Measurements from ENCODE around the gene CCDC146.
A peak's percentile ranks its signal among the peaks of the same experiment; 100 is the strongest.
"Not testable (repeated sequence)": the region's sequence is repeated elsewhere in the genome, so short reads cannot be mapped to it uniquely, and the experiment has no call there.

The CCDC146 gene

DNA sequence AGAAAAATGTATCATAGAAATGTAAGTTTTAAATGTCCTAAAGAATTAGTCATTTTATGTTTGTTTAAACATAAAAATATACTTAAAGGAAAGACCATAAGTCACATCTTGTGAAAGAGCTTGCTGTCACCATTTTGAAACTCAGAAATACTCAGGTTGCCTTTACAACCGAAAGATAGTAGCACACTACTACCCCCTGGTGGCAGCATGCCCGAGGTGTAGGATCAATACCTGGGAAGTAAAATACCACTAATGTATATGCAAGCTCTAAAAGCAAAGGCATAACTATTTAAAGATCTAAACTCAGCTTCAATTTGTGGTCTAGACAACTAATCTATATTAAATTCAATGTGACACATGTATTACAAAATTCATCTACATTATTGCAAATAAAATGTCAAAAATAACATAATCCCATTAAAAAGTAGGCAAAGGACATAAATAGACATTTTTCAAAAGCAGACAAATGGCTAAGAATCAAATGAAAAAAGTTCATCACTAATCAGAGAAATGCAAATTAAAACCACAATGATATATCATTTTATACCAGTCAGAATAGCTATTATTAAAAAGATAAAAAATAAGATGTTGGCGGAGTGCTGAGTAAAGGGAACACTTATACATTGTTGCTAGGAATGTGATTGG, 124.9 kb downstream of the CCDC146 start:
- DNase-seq = peak; percentile 94

DNA sequence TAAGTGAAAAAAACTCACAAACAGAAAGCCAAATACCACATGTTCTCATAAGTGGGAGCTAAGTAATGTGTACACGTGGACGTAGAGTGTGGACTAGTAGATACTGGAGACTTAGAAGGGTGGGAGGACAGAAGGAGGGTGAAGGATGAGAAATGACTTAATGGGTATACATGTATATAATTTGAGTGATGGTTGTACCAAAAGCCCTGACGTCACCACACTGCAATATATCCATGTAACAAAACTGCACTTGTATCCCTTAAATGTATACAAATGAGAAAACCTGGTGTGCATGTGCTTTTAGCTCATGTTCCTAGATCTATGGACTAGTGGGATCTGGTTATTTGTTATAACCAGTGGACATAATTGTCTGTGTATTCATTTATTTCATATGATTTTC, 125.7 kb downstream of the CCDC146 start:
- DNase-seq = no peak

DNA sequence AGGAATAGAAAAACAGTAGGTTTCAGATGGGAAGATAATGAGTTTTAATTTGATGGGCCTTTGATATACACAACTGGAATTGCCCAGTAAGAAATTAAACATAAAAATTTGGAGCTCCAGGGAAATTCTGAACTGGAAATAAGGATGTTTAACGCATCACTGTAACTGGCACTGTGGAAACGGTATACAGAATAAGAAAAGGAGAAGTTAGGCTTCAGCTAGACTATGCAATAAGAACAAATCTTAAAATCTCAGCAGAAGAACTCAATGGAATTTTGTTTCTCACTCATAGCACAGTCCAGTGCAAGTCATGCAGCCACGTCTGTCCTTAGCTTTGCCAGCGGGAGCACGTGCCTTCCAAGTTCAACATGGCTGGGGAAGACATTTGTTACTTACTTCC, 130.1 kb downstream of the CCDC146 start:
- DNase-seq = no peak

DNA sequence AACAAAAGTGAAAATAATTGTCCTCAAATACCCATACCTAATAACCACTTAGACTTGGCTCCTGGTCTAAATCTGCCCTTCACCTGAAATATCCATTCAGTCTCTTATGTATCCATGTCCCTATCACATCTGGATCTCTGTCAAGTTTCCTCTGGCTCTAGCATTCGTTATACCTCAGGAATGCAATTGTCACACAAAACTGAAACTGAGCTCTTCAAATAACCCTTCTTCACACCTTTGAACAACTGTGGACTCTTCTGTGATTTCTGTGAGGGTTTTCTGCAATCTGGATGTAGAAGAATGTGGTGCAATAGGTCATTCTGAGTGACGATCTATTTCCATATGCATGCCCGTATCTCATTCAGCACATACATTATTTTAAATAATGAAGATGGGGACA, 130.7 kb downstream of the CCDC146 start:
- DNase-seq = no peak

DNA sequence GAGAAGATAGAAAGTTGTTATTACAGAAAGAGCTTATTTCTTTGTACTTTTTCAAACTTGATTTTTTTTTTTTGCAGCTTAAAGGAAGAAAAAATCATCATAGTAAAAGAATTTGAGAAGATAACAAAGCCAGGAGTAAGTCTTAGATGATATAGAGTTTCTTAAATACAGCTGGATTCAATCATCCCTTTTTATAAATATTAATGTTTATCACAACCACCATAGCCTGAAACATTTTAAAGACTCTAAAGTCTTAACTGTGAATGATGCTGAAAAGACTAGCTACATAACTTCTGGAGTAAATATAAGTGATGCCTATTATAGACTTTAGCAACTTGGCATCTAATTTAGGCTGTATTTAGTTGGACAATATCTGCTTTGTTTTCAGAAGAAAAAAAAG, 132.0 kb downstream of the CCDC146 start:
- no peak for DNase-seq

DNA sequence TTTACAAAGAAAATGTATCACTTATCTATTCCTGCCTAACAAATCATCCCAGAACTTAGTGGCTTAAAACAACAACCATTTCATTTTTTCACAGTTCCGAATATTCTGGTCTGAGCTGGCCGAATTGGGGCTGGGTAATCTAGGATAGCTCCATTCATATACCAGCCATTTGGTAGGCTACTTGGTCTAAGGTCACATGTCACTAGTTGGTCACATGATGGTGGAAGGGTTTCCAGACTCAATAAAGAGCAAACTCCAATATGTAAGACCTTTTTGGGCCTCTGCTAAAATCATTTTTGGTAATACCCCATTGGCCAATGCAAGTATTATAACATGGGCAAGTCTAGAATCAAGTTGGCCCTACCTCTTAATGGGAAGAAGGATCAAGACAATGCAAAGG, 132.5 kb downstream of the CCDC146 start:
- no peak for DNase-seq

DNA sequence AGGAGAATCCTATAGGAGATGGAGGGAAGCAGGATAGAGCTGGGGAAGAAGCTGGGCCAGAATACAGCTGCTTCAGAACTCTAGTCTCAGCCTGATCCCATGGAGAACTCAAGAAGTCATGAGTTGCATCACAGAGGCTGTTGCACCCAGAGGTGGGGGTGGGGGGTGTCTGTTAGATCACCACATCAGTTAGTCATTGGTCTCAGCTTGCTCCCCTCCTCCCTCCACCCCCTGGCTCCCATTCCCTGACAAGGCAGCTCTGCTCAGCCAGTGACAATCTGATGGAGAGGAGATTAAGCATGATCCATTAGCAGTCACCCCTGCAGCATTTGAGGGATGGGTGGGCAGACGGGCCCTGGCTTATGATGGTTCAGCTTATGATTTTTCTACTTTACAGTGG, 135.6 kb downstream of the CCDC146 start:
- DNase-seq = no peak

DNA sequence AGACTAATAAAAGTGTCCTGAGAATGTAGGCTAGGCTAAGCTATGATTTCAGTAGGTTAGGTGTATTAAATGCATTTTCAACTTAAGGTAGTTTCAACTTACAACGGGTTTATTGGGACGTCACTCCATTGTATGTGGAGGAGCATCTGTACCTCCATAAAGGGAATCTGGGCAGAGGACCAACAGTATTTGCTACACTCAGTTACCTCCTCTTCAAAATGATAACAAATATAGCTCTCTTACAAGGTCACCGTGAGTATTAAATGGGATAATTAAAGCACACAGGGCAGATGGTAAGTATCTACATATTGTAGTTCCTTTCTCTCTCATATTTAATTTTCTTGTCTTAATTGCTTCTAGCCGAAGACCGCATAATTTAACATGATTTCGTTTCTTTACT, 136.2 kb downstream of the CCDC146 start:
- DNase-seq = no peak

DNA sequence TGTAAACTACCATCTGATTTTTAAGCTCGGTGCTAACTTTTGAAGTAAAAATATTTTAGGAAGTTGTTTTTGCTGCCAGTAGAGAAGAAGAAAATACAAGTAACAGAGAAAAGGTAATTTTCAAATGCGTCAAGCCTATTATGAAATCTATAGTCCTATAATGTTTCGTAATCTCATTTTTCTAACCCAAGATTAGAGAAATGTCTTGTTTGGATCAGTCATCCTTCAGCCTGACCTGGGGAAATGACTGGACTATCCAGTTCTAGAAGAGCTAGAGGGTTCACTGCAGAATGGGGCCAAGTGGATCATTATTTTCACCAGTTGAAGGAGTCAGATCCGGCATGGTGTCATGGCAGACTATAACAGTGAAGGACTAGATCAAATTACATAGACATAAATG, 139.9 kb downstream of the CCDC146 start:
- no peak for DNase-seq

DNA sequence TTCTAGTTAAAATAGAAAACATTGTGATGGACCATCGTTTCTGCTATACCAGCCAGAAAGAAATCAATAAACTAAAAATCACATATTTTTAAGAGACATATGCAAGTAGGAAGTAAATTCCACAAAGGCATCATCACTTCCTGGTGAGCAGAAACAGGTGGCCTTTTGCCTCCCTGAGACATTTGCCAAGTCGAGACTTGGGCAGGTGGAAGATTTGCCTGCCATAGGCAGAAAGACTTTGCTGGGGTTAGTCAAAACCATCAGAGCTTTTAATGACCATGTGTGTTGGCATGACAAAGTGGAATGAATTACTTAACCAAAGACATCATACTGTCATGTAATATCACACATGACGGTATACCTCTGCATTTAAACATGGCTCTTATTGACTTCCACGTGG, 143.3 kb downstream of the CCDC146 start:
- DNase-seq = no peak

DNA sequence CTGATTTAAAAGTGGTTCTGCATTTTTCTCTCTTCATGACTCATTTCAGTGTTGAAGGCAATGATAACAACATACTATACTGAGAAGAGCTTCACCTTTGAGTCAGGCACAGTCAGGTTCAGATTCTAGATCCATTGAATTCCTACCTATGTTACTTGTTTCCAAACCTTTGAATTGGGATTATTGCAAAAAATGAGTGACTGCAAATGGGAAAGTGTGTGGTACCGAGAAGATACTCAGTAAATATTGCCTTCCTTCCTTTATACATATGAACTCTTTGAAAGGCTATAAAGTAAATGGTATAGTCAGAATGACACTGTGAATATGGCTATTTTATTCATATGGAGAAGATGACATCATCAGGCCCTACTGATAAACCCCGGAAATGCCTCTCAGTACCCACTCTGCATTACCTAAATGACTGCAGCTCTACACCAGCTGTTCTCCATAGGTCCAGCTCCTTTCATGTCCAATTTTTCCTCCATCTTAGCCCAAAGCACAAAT, 143.9 kb downstream of the CCDC146 start:
- no peak for DNase-seq

DNA sequence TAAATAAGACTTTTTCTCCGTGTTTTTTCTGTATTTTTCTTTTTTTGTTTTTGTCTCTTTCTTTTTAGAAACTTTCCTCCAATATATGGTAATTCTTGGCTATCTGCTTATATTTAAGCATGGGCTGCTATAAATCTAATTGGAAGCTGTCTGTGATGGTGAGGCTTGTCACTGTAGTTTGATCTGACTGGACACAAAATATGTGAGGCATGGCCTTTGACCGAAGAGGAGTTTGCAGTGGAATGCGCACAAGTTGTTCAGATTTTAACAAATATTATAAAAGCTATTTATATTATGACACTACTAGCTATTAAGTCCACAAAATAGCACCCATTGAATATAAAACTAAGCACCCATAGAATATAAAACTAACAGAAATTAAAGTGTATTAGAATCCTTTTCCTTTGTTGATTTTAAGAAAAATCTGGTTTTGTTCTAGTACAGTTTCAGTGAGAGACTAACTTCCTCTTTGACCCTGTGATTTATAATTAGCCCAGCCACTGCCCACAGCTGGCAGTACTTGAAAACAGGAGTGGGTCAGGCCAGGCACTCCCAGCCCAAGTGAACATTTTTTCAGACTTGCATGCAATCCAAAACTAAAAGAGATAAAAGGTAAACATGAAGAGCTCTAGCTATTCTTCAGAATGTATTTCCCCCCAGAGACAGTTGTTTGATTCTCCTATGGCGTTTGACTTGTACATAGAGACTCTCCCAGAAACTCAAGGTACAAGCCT, 147.1 kb downstream of the CCDC146 start:
- no peak for DNase-seq

DNA sequence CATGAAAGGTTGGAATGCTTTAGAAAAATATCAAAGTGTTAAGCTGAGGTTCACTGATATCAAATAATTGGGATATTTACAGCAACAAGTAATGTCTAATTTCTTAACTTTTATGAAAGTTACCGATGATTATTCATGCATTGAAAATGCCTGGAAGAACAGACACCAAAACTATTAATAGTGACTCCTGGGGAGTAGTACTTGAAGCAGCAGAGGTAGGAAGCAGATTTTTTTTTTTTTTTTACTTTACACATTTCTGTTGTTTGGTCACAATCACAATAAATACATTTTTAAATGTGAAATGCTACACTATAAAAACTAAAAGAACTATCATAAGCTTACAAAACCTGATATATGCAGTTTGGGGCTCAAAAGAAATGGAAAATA, 147.7 kb downstream of the CCDC146 start:
- DNase-seq = no peak

DNA sequence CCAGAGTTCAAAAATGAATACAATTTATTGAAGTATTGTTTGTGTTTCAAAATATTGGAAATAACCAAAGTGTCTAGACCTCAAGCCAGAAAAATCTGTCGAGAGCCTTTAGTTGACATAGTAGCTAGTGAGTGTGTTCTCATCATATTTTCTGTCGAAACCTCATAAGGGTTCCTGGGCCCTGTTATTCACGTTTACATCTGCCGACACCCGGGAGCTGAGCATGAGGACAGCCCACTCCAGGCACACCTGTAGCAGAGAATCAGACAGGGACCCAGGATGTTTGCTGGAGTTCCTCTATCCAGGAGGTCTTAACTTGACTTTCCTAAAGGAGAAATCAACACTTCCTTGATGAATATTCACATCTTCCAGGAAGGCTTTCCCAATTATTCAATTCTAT, 149.4 kb downstream of the CCDC146 start:
- DNase-seq = no peak

DNA sequence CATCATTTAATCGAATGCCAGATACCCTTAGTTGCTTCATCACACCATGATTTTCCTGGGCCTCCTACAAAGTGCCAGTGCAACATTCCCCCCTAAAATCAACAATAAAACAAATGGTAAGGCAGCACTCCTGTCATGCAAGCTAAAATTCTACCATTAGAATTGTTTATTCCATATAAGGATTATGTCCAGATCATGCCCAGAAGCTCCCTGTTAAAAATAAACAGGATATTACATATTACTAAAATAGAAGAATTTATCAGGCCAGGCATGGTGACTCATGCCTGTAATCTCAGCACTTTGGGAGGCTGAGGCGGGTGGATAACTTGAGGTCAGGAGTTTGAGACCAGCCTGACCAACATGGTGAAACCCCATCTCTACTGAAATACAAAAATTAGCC, 153.2 kb downstream of the CCDC146 start:
- DNase-seq = not testable (repeated sequence)

DNA sequence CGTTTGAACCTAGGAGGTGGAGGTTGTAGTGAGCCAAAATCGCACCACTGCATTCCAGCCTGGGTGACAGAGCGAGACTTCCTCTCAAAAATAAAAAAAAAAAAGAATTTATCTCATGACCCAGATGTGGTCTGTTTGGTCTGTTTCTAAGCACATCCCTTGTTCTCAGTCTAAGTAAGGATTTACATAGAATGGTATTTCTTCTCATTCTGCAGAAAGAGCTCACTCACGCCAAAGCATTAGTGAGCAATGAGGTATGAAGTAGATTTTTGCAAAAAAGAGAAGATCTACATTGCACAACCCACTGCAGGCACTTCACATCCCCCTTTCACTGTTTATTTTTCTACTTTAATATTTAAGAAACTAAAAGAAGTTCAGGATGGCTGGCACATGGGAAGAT, 153.7 kb downstream of the CCDC146 start:
- DNase-seq = no peak

DNA sequence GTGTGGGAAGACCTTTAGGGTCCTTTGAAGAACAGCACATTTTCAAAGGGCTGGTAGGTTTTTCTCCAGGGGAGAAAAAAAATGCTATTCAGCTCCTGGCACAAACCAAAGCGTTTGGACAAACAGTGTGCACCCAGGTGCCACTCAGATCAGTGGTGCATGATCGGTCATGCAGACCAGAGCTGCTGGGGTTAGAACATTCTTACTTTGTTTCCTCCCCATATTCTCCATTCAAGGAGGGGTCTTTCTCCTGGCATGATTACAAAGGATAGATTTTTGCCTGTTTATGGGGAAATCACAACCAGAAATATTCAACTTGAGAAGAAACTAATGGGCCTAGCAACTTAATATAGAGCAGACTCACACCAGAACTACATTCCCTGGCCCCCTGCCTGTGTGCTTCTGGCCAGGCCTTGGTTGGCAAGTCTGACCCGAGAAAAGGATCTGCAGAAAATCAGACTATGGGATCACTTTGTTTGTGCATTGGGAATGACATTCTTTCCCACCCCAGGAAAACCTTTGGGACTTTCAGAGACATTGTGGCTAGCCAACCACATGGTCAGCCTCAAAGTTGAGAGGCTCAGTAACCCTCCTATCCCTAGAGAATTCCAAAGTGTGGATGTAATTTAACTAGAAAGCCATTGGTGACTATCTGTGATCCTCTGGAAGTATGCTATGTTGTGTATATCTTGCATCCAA, 159.5 kb downstream of the CCDC146 start:
- DNase-seq = no peak

DNA sequence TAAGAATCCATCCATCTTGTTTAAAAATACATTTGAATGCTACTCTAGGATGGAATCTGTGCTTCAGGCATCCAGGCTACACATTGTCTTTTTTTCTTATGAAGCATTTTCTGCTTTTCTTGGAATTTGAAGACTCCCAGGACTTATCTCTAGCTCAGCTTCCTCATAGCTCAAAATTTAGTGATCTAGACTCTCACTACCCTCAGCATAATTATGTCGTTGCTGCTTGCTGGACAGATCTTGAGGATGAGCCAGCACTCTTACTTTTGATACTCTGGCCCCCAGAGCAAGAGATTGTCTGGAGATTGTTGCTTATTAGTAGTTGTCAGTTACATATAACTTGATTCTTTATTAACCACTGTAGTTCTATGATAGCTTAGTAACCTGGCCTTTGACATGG, 160.5 kb downstream of the CCDC146 start:
- DNase-seq = no peak

DNA sequence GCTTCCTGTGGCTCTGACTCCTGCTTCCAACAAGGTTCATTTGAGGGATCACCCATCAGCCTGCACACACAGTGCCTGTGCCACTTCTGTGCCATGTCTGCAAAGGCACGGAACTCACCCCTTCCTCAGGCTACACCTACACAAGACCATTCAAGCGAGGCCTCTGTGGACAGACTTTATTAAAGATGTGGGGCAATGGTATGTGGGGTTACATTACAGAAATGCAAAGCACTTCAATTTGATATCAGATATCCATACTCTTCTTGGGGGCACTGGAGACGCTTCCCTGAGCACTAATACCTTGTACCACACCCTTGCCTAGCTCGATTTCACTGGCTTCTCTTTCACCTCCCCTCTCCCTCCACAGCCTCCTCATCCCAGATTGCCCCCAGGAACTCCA, 161.6 kb downstream of the CCDC146 start:
- no peak for DNase-seq

DNA sequence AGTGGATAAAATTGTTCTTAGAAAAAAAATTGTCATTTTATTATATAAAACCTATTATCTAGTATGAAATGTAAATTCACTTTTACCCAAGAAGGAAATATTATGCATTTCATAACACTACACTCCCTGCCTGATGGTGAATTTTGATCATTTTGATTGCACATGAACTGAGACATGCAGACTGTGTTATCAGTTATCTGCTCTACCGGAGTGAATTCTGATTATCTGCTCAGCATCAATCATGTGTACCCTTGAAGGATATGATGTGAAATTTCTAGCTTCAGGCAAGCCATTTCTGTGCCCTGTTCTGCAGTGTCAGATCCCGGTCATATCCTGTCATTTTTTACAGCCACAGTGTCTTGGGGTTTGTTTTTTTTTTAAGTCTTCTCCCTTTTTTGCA, 162.2 kb downstream of the CCDC146 start:
- no peak for DNase-seq

DNA sequence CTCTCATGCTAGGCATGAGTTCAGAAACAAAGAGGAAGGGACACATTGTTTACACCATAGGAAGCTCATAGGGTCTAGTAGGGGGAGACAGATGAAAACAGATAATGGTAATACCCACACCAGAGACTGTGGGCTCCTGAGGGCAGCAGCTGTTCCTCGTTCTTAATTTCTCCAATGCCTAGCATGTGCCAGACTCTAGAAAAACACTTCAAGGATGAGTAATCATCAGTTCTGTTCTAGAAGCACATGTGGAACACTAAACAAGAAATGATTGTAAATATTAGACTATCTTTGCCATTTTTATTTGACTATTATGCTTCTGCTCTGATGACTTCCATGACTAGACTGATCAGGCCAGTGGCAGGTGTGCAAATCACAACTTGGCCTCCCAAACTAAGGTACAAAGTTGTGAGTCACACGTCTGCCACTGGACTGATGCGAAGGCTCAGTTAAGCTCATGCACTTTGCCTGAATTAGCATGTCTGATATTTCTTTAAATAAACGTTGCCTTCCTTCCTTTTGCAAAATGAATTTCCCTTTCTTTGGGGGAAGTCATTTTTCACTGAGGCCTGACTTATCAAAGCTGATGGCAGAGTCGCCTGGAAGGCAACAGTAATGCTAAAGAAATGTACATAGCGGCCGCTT, 166.4 kb downstream of the CCDC146 start:
- no peak for DNase-seq

DNA sequence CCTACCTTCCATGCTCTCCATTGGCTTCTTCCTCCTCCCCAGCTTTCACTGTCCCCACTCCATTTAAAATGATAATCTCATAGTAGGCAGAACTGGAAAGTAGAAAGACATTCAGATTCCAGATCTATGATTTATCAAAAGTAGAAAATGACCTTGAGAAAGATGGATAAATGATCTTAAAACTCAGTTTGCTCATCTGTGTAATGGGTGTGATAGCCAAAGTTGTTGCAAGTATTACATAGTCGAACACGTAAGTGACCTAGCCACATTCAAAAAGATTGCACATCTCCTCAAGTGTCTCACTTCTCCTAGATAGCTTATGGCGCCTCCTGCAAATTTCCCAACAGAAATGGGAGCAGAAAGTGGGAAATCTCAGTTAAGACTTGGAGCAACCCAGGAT, 167.0 kb downstream of the CCDC146 start:
- no peak for DNase-seq

DNA sequence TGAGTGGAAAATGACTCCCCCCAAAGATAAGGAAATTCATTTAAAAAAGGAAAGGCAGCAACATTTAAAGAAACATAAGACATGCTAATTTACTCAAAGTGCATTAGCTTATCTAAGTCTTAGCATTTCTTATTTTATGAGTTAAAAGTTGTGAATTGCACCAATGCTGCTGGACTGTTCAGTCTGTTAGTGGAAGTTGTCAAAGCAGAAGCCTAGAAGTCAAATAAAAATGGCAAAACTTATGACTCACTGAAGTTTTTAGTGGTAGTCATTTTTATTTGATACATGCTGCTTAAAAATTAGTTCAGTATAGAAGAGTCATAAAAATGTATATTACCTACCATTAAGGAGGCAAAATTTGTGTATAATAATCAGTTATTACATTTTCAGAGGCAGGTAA, 168.0 kb downstream of the CCDC146 start:
- no peak for DNase-seq

DNA sequence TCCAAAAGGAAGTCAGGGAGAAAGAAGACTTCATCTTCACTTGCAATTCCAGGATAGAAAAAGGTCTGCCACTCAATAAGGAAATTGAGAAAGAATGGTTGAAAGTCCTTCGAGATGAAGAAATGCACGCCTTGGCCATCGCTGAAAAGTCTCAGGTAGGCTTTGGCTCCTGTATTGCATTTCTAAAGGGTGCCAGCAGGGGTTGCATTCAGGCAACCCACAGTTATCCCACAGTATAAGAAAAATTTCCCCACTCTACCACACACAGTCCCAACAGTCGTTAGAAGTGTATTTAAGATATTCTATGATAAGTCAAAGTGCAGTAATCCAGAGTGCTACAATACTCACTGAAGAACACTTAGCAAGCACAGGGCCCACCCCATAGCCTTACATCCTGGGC, 170.6 kb downstream of the CCDC146 start:
- DNase-seq = no peak

Data from activated effector memory CD4-positive, alpha-beta T cell treated with anti-CD3 and anti-CD28 coated beads, Interleukin-2, amount 50 U/mL, for 16 hours (primary cell).